Lung (tissue), 12 donors: ENCODE measurements around the gene TOGARAM1. TPM values are rescaled to one million over a fixed set of nuclear protein-coding genes. Genes with fewer than 3 reads are reported as not detected.
A peak's percentile ranks its signal among the peaks of the same experiment; 100 is the strongest.

Experiments
- ATAC-seq: fragments of 200-7000 bp; cut with Tn5 transposase; one replicate; pipeline ENCODE4 v1.9.1; 2020; ENCODE audit warnings: moderate number of reproducible peaks; ENCODE audit not compliant: insufficient read depth, low FRiP score
- DNase-seq, 3 donors: peaks; one replicate each; pipeline ENCODE4 v3.0.0-alpha.2; 2013 to 2017
- H3K27ac ChIP-seq, 2 donors: one replicate each; pipeline ENCODE4 v1.5.1; 2013; ENCODE audit warnings: mild to moderate bottlenecking in 2 of 2, moderate library complexity in 2 of 2, control low read depth in 1 of 2, inconsistent platforms in 1 of 2, low read depth in 1 of 2, low read length in 1 of 2
- H3K27me3 ChIP-seq, 3 donors: one replicate each; pipeline ENCODE4 v1.5.1; 2013; ENCODE audit warnings: low read length in 2 of 3; ENCODE audit not compliant: control insufficient read depth in 3 of 3, insufficient read depth in 3 of 3
- H3K36me3 ChIP-seq, 4 donors: one replicate each; pipeline ENCODE4 v1.5.1; 2013; ENCODE audit warnings: low read length in 4 of 4, mild to moderate bottlenecking in 1 of 4, moderate library complexity in 1 of 4; ENCODE audit not compliant: control insufficient read depth in 4 of 4, insufficient read depth in 4 of 4
- H3K4me1 ChIP-seq, 5 donors: one replicate each; pipeline ENCODE4 v1.5.1; 2013; ENCODE audit warnings: low read length in 5 of 5, mild to moderate bottlenecking in 2 of 5, moderate library complexity in 1 of 5; ENCODE audit not compliant: control insufficient read depth in 5 of 5, insufficient read depth in 5 of 5
- H3K4me3 ChIP-seq: one replicate; pipeline ENCODE4 v1.5.1; 2013; ENCODE audit warnings: mild to moderate bottlenecking, control low read depth, moderate library complexity
- H3K9ac ChIP-seq, 2 donors: one replicate each; pipeline ENCODE4 v1.5.1; 2013; ENCODE audit warnings: low read length in 2 of 2, control low read depth in 1 of 2; ENCODE audit not compliant: insufficient read depth in 1 of 2
- H3K9me3 ChIP-seq, 4 donors: one replicate each; pipeline ENCODE4 v1.5.1; 2013; ENCODE audit warnings: low read length in 3 of 4, mild to moderate bottlenecking in 1 of 4, moderate library complexity in 1 of 4; ENCODE audit not compliant: control insufficient read depth in 4 of 4, insufficient read depth in 3 of 4
- WGBS, 2 donors: extraction: QIAGEN DNeasy Blood & Tissue Kit; methylation state at CpG; one replicate each; pipeline ENCODE4 v1.1.7; 2013; 5-methylcytosine and 5-hydroxymethylcytosine counted together
- polyA plus RNA-seq, 2 donors: library from polyadenylated mRNA; stranded (reverse); fragments of 200-250 nt; gene quantifications; one replicate each; pipeline ENCODE4 v1.2.1, GENCODE V29; 2013
- total RNA-seq, 2 donors: library from RNA; depleted of rRNA in 1 of 2; stranded (reverse); fragments of >200 nt in 1 of 2; gene quantifications; one replicate each; pipeline ENCODE4 v1.2.1, GENCODE V29; 2014 to 2021
- TF ChIP-seq, protein P1 (sequence below): IDR thresholded peaks from 2 replicates; pipeline ENCODE4 v1.5.1; 2012; ENCODE audit warnings: mild to moderate bottlenecking; ENCODE audit errors: control extremely low read depth, extremely low read depth
- donor health status: control.
- donor health status: control.
- donor health status: Bipolar disorder and iron deficiency.
- donor health status: healthy.
- donor health status: DM: yes; HTN: yes; CAD: no.

The TOGARAM1 gene
- total and polyA plus RNA-seq, 4 donors: 4.2 to 52.0 (median 11.4) TPM

GRCh38 chr14:44962334-44963043, 499 bp downstream of the TOGARAM1 start:
- TF ChIP-seq, protein P1, sequence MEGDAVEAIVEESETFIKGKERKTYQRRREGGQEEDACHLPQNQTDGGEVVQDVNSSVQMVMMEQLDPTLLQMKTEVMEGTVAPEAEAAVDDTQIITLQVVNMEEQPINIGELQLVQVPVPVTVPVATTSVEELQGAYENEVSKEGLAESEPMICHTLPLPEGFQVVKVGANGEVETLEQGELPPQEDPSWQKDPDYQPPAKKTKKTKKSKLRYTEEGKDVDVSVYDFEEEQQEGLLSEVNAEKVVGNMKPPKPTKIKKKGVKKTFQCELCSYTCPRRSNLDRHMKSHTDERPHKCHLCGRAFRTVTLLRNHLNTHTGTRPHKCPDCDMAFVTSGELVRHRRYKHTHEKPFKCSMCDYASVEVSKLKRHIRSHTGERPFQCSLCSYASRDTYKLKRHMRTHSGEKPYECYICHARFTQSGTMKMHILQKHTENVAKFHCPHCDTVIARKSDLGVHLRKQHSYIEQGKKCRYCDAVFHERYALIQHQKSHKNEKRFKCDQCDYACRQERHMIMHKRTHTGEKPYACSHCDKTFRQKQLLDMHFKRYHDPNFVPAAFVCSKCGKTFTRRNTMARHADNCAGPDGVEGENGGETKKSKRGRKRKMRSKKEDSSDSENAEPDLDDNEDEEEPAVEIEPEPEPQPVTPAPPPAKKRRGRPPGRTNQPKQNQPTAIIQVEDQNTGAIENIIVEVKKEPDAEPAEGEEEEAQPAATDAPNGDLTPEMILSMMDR: no peak
- DNase-seq (peak; percentile 66 to 80 (median 78)), ATAC-seq (peak; percentile 44)
- H3K36me3 ChIP-seq: peaks cover 0 to 9% (median 0%) of the 10 kb centered on the region in 4 donors
- H3K4me1 ChIP-seq: peaks cover 5 to 33% (median 8%) of the 10 kb centered on the region in 5 donors
- peak overlapping the region; percentile 77 to 96 for H3K27ac ChIP-seq
- 1 to 2% methylated on average over 39 of the region's 39 CpGs for whole genome bisulfite sequencing, 2 donors
- no peaks in the 10 kb centered on the region for H3K9me3 ChIP-seq
- H3K4me3 ChIP-seq: peak overlapping the region; percentile 86
- H3K27me3 ChIP-seq: no peaks in the 10 kb centered on the region
- peak overlapping the region; percentile 80 to 90 for H3K9ac ChIP-seq

- H3K27me3 ChIP-seq: no peaks in the 10 kb centered on the region
- DNase-seq (no peak), ATAC-seq (no peak)
- H3K4me3 ChIP-seq: peak overlapping the region; percentile 86
- peaks cover 5 to 36% (median 8%) of the 10 kb centered on the region in 5 donors for H3K4me1 ChIP-seq
- TF ChIP-seq, protein P1: no peak
- 12 to 14% methylated on average over 13 of the region's 13 CpGs for WGBS, 2 donors
- H3K9me3 ChIP-seq: no peaks in the 10 kb centered on the region
- H3K9ac ChIP-seq: peak overlapping the region; percentile 80 to 90
- H3K36me3 ChIP-seq: peaks cover 0 to 9% (median 0%) of the 10 kb centered on the region in 4 donors
- H3K27ac ChIP-seq: peak overlapping the region; percentile 77 to 96
These were observed 1.1 kb downstream of the TOGARAM1 start for GRCh38 chr14:44963044-44963528.

GRCh38 chr14:44963775-44964380, 1.9 kb downstream of the TOGARAM1 start:
- TF ChIP-seq, protein P1: no peak
- Histone ChIP-seq H3K4me3 (peak overlapping the region; percentile 44), H3K36me3 (peaks cover 0 to 9% (median 0%) of the 10 kb centered on the region in 4 donors), H3K4me1 (peaks cover 5 to 36% (median 8%) of the 10 kb centered on the region in 5 donors), H3K9me3 (no peaks in the 10 kb centered on the region), H3K9ac (peak overlapping the region; percentile 32 to 90), H3K27me3 (no peaks in the 10 kb centered on the region), H3K27ac (peak overlapping the region in 1 of 2 donors; percentile 24)
- DNase-seq (peak in 1 of 3 donors; percentile 4), ATAC-seq (no peak)
- 30% methylated on average over 7 of the region's 7 CpGs for WGBS, 2 donors
